ENCODE data around the gene F2RL1.

The F2RL1 gene

DNA sequence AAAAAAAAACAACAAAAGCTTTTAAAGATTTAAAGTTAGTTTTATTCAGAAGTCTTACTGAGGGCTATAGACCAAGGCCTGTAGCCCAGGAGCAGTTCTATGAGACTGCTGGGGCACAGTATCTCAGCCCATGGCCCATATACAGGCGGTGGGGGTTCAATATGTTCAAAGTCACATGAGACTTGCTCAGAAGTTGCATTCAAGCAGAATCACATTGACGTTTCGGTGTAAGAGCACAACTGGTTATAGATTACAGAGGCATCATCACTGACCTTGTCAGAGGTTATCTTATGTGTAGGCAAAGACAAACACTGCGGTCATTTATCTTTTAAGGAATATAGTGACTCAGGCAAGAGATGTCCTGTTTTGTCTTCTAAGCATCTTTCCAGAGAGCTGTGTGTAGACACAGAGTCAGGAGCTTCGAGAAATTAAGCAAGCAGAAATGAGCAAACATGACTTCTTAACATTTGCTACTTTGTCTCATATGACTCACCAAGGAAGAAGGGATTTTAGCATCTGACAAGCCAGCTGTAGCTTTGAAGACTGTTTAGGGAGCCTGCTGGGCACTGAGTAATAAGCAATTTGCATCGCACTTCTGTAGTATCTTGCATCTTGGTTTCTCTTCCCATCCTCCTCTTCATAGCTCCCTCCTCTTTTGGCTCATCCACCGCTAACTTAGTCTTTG, 12.9 kb upstream of the F2RL1 start:
- TF ChIP-seq TAF1 (IDR thresholded peaks at IDR 0.05; ENCODE audit: borderline replicate concordance, insufficient read depth, low read length) = no peak
- TF ChIP-seq FOXP2 (optimal IDR thresholded peaks at IDR 0.05; ENCODE audit: borderline replicate concordance, extremely low read depth, extremely low read length, insufficient read depth) = no peak
- no peak for TF ChIP-seq SIN3A (IDR thresholded peaks at IDR 0.05; ENCODE audit: borderline replicate concordance, insufficient read depth, low read length)
- TF ChIP-seq, protein P1, sequence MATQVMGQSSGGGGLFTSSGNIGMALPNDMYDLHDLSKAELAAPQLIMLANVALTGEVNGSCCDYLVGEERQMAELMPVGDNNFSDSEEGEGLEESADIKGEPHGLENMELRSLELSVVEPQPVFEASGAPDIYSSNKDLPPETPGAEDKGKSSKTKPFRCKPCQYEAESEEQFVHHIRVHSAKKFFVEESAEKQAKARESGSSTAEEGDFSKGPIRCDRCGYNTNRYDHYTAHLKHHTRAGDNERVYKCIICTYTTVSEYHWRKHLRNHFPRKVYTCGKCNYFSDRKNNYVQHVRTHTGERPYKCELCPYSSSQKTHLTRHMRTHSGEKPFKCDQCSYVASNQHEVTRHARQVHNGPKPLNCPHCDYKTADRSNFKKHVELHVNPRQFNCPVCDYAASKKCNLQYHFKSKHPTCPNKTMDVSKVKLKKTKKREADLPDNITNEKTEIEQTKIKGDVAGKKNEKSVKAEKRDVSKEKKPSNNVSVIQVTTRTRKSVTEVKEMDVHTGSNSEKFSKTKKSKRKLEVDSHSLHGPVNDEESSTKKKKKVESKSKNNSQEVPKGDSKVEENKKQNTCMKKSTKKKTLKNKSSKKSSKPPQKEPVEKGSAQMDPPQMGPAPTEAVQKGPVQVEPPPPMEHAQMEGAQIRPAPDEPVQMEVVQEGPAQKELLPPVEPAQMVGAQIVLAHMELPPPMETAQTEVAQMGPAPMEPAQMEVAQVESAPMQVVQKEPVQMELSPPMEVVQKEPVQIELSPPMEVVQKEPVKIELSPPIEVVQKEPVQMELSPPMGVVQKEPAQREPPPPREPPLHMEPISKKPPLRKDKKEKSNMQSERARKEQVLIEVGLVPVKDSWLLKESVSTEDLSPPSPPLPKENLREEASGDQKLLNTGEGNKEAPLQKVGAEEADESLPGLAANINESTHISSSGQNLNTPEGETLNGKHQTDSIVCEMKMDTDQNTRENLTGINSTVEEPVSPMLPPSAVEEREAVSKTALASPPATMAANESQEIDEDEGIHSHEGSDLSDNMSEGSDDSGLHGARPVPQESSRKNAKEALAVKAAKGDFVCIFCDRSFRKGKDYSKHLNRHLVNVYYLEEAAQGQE (IDR thresholded peaks at IDR 0.05; ENCODE audit: insufficient read depth in 1 of 2, low read depth in 2 of 2, low read length in 2 of 2) = no peak

- TF ChIP-seq FOXP2 (optimal IDR thresholded peaks at IDR 0.05; ENCODE audit: borderline replicate concordance, extremely low read depth, extremely low read length, insufficient read depth) (no peak), TAF1 (IDR thresholded peaks at IDR 0.05; ENCODE audit: borderline replicate concordance, insufficient read depth, low read length) (no peak), SIN3A (IDR thresholded peaks at IDR 0.05; ENCODE audit: borderline replicate concordance, insufficient read depth, low read length) (no peak), POLR2AphosphoS5 (IDR thresholded peaks at IDR 0.05; ENCODE audit: low read depth, low read length) (no peak)
- TF ChIP-seq, protein P1 (IDR thresholded peaks at IDR 0.05; ENCODE audit: insufficient read depth in 1 of 2, low read depth in 2 of 2, low read length in 2 of 2) = no peak
These were observed 11.5 kb upstream of the F2RL1 start for GRCh38 chr5:76807296-76807695.

- no peak for TF ChIP-seq POLR2AphosphoS5 (IDR thresholded peaks at IDR 0.05; ENCODE audit: low read depth, low read length)
- no peak for TF ChIP-seq FOXP2 (optimal IDR thresholded peaks at IDR 0.05; ENCODE audit: borderline replicate concordance, extremely low read depth, extremely low read length, insufficient read depth)
- no peak for TF ChIP-seq SIN3A (IDR thresholded peaks at IDR 0.05; ENCODE audit: borderline replicate concordance, insufficient read depth, low read length)
- TF ChIP-seq, protein P1 (IDR thresholded peaks at IDR 0.05; ENCODE audit: insufficient read depth in 1 of 2, low read depth in 2 of 2, low read length in 2 of 2) = no peak
- TF ChIP-seq TAF1 (IDR thresholded peaks at IDR 0.05; ENCODE audit: borderline replicate concordance, insufficient read depth, low read length) = no peak
These were observed 10.6 kb upstream of the F2RL1 start for GRCh38 chr5:76808141-76808691.

GRCh38 chr5:76809141-76809540, 9.7 kb upstream of the F2RL1 start:
- TF ChIP-seq, protein P1 (IDR thresholded peaks at IDR 0.05; ENCODE audit: insufficient read depth in 1 of 2, low read depth in 2 of 2, low read length in 2 of 2) = no peak
- TF ChIP-seq FOXP2 (optimal IDR thresholded peaks at IDR 0.05; ENCODE audit: borderline replicate concordance, extremely low read depth, extremely low read length, insufficient read depth) (no peak), POLR2AphosphoS5 (IDR thresholded peaks at IDR 0.05; ENCODE audit: low read depth, low read length) (no peak), SIN3A (IDR thresholded peaks at IDR 0.05; ENCODE audit: borderline replicate concordance, insufficient read depth, low read length) (no peak), TAF1 (IDR thresholded peaks at IDR 0.05; ENCODE audit: borderline replicate concordance, insufficient read depth, low read length) (no peak)
